GM12892 (cell line): ENCODE data around the gene TMBIM1.

Experiments
- POLR2A ChIP-seq: IDR thresholded peaks from 2 replicates; pipeline ENCODE4 v1.6.1; 2011; ENCODE audit warnings: low read depth, low read length, control low read depth
- POLR2AphosphoS5 ChIP-seq: IDR thresholded peaks from 2 replicates; pipeline ENCODE4 v1.6.1; 2011; ENCODE audit warnings: low read depth, low read length, control low read depth
- TAF1 ChIP-seq: IDR thresholded peaks from 2 replicates; pipeline ENCODE4 v1.6.1; 2011; ENCODE audit warnings: low read depth, mild to moderate bottlenecking, control low read depth, low read length, borderline replicate concordance

DNA sequence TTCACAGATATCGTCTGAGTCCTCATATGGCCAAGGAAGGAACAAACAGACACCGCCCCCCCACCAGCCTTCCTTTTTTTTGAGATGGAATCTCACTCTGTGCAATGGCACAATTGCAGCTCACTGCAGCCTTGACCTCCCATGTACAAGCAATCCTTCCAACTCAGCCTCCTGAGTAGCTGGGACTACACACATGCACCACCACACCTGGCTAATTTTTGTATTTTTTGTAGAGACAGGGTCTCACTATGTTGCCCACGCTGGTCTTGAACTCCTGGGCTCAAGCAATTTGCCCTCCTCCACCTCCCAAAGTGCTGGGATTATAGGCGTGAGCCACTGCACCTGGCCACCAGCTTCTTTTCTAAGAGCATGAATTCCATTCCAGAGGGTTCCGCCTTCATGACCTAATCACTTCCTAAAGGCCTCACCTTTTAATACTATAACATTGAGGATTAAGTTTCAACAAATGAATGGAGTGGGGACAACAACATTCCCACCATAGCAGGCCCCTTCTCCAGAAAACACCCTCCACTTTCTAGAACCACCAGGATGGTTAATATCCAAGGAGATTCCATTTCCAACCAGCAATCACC is 2.2 kb upstream of the TMBIM1 start:
- no peak for TF ChIP-seq POLR2A
- no peak for TF ChIP-seq POLR2AphosphoS5
- no peak for TF ChIP-seq TAF1
